Endothelial cell of umbilical vein (primary cell): ENCODE measurements around the gene CNTNAP1. TPM values are rescaled to one million over a fixed set of nuclear protein-coding genes. Genes with fewer than 3 reads are reported as not detected.

Experiments used
- BruUV-seq: library from RNA; stranded (reverse); fragments of 400-500 nt; replicated peaks from 2 replicates; lab custom pipeline; 2021; lab: Mats Ljungman, UMichigan
- CTCF ChIA-PET: fragments of 300-600, 350-600 bp; sonication (Branson Sonifier 250); formaldehyde crosslinking; loops from one replicate; lab custom pipeline; 2021; ENCODE audit warnings: antibody characterized with exemption, inconsistent platforms; lab: Charles Lee
- POLR2A ChIA-PET: fragments of 300-600, 350-600 bp; sonication (Branson Sonifier 250); formaldehyde crosslinking; loops from one replicate; lab custom pipeline; 2021; ENCODE audit warnings: antibody characterized with exemption, inconsistent platforms; lab: Charles Lee
- DNase-seq: peaks from one replicate; pipeline ENCODE4 v3.0.0-alpha.2; 2011; ENCODE audit warnings: low read depth, low spot score
- FAIRE-seq: peaks from 2 replicates; lab custom pipeline; 2011; peaks lifted over from hg19 to GRCh38; lab: Jason Lieb, UNC
- H2AFZ ChIP-seq: 2 replicates; pipeline ENCODE4 v1.6.0; 2012; ENCODE audit warnings: low read depth, low read length, control low read depth, inconsistent platforms
- H3K27ac ChIP-seq: 2 replicates; pipeline ENCODE4 v1.5.1; 2011; ENCODE audit warnings: low read depth, mild to moderate bottlenecking, control low read depth, low read length, moderate library complexity; ENCODE audit not compliant: insufficient read depth
- H3K27me3 ChIP-seq, 2 experiments: 2 replicates each; pipeline versions ENCODE4 v1.6.0 to v1.6.1; 2011; ENCODE audit warnings: low read length in 2 of 2, mixed read lengths in 1 of 2; ENCODE audit not compliant: control insufficient read depth in 2 of 2, insufficient read depth in 2 of 2
- H3K36me3 ChIP-seq, 2 experiments: 2 replicates in 1 of 2; 3 replicates in 1 of 2; pipeline ENCODE4 v1.5.1; 2011; ENCODE audit warnings: low read length in 2 of 2, mild to moderate bottlenecking in 1 of 2, moderate library complexity in 1 of 2; ENCODE audit not compliant: control insufficient read depth in 2 of 2, insufficient read depth in 2 of 2; ENCODE audit errors: extremely low read depth in 1 of 2
- H3K4me1 ChIP-seq: 3 replicates; pipeline ENCODE4 v1.5.1; 2011; ENCODE audit warnings: mild to moderate bottlenecking, low read length; ENCODE audit not compliant: control insufficient read depth, insufficient read depth; ENCODE audit errors: extremely low read depth
- H3K4me2 ChIP-seq: 2 replicates; pipeline ENCODE4 v1.6.1; 2011; ENCODE audit warnings: low read length, control low read depth, mixed read lengths; ENCODE audit not compliant: insufficient read depth
- H3K4me3 ChIP-seq, 3 experiments: fragments of 200-600 bp in 1 of 3; sonication (generic), shearing (Covaris generic) in 1 of 3; replicated peaks in 1 of 3; 2 replicates each; pipeline ENCODE4 v1.5.1; 2011 to 2016; ENCODE audit warnings: control low read depth in 3 of 3, low read length in 3 of 3, mild to moderate bottlenecking in 2 of 3, inconsistent platforms in 1 of 3, low read depth in 1 of 3, moderate library complexity in 1 of 3; ENCODE audit not compliant: insufficient read depth in 1 of 3
- H3K79me2 ChIP-seq: 2 replicates; pipeline ENCODE4 v1.6.0; 2012; ENCODE audit warnings: low read length, inconsistent platforms; ENCODE audit not compliant: control insufficient read depth, insufficient read depth
- H3K9ac ChIP-seq: replicated peaks from 2 replicates; pipeline ENCODE3; 2011; ENCODE audit warnings: low read length, control low read depth; ENCODE audit not compliant: insufficient read depth; ENCODE audit errors: extremely low read depth
- H3K9me1 ChIP-seq: replicated peaks from 3 replicates; pipeline ENCODE4 v1.6.0; 2011; ENCODE audit warnings: mild to moderate bottlenecking, low read length; ENCODE audit not compliant: control insufficient read depth, insufficient read depth; ENCODE audit errors: extremely low read depth
- H3K9me3 ChIP-seq: replicated peaks from 2 replicates; pipeline ENCODE4 v1.5.1; 2012; ENCODE audit warnings: low read length, inconsistent platforms; ENCODE audit not compliant: control insufficient read depth, insufficient read depth
- H4K20me1 ChIP-seq: replicated peaks from 2 replicates; pipeline ENCODE3; 2011; ENCODE audit warnings: mild to moderate bottlenecking, low read length; ENCODE audit not compliant: control insufficient read depth, insufficient read depth; ENCODE audit errors: extremely low read depth
- EZH2 ChIP-seq: IDR thresholded peaks from 2 replicates; pipeline ENCODE4 v1.6.1; 2012; ENCODE audit warnings: borderline replicate concordance, low read depth, mild to moderate bottlenecking, moderate library complexity, low read length, inconsistent platforms; ENCODE audit not compliant: severe bottlenecking
- FOS ChIP-seq: IDR thresholded peaks from 2 replicates; pipeline ENCODE4 v1.6.1; 2011; ENCODE audit warnings: mild to moderate bottlenecking, low read length, moderate library complexity, borderline replicate concordance; ENCODE audit not compliant: insufficient read depth
- GATA2 ChIP-seq: IDR thresholded peaks from 2 replicates; pipeline ENCODE4 v1.7.0; 2011; ENCODE audit warnings: low read depth, mild to moderate bottlenecking, moderate library complexity, mixed read lengths, low read length; ENCODE audit not compliant: insufficient read length, insufficient read depth
- JUN ChIP-seq: IDR thresholded peaks from 2 replicates; pipeline ENCODE4 v1.6.1; 2011; ENCODE audit warnings: borderline replicate concordance, low read depth; ENCODE audit not compliant: insufficient read length, insufficient read depth
- MYC ChIP-seq: IDR thresholded peaks from one replicate; pipeline ENCODE4 v1.6.1; 2011; ENCODE audit warnings: mild to moderate bottlenecking, low read depth, low read length
- POLR2A ChIP-seq: IDR thresholded peaks from 2 replicates; pipeline ENCODE4 v1.6.1; 2012; ENCODE audit warnings: low read depth, mild to moderate bottlenecking, control low read depth, low read length
- POLR2AphosphoS5 ChIP-seq: IDR thresholded peaks from 2 replicates; pipeline ENCODE4 v1.6.1; 2012; ENCODE audit warnings: low read depth, mild to moderate bottlenecking, control low read depth, low read length, moderate library complexity; ENCODE audit not compliant: insufficient read depth
- dilution Hi-C: fragments of 300-500 bp; cut with MboI; formaldehyde crosslinking; loops from one replicate; pipeline ENCODE4 v1.15.0; 2019; ENCODE audit warnings: low sequenced_read_pairs; ENCODE audit not compliant: extremely low pct_ligation_motif_present
- intact Hi-C: fragments of 100-400 bp; cut with micrococcal nuclease; formaldehyde crosslinking; loops from one replicate; pipeline ENCODE4 v1.10.0; 2022
- polyA plus RNA-seq, 4 experiments: library from polyadenylated mRNA; depleted of rRNA in 3 of 4; stranded (reverse) in 3 of 4; unstranded in 1 of 4; fragments of >200 nt; gene quantifications; 2 replicates each; pipeline versions ENCODE4 v1.2.1 to v1.2.3, GENCODE V29; 2011 to 2012; ENCODE audit warnings: missing spikeins in 1 of 4
- total RNA-seq: library from RNA; stranded (reverse); gene quantifications from 2 replicates; pipeline ENCODE4 v1.2.3, GENCODE V29; 2021
- TF ChIP-seq, protein P1 (sequence below), 2 donors: IDR thresholded peaks; 1 replicate in 1 of 2; 2 replicates in 1 of 2; pipeline ENCODE4 v1.5.1; 2011; ENCODE audit warnings: low read length in 2 of 2, mild to moderate bottlenecking in 2 of 2, moderate library complexity in 2 of 2, control low read depth in 1 of 2, inconsistent platforms in 1 of 2, low read depth in 1 of 2; ENCODE audit not compliant: insufficient read depth in 1 of 2; ENCODE audit errors: extremely low read depth in 1 of 2
- TF ChIP-seq, protein P2 (sequence below): IDR thresholded peaks from 2 replicates; pipeline ENCODE4 v1.6.1; 2011; ENCODE audit not compliant: insufficient read depth, insufficient read length

CNTNAP1 gene
- total and polyA plus RNA-seq, 2 donors (not counting 3 experiments of a cell fraction or from before 2014, with no cell fraction given): 26.3 to 44.8 TPM

DNA sequence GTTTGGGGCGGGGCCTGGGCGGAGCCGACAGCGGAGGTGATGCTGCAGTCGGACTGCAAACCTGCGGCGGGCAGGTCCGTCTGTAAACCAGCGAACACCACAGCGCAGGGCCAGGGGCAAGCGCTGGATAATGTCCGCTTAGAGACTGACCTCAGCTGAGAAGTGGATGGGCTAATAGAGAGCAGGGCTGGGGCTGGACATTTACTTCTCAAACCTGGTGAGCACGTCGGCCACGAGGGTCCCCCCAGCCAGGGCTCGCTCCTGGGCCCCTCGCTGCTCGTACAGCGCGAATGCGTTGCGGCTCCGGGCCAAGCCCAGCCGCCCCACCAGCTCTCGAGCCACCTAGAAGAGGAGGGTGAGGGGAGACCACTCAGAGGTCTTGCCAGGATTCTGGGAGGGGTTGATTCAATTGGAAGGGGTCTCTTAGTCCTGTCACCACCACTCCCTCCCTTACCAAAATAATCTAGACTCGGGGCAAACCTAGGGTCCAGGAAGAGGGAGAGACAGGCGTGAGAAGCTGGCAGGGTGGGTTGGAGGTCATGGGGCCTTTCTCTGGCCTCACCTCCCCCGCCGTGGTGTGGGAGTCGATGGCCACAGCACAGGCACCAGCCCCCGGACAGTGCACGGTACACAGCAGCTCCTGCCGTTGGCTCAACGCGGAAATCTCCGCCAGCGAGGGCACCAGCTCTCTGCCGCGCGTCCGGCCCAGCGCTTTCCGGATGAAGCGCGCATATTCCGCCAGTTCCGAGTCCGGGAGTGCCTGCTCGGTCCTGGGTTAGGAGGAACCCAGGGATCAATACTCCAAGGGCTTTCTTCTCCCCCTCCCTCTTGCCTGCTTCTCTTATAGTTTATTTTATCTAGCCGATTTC, 11.3 kb upstream of the CNTNAP1 start:
- Histone ChIP-seq H3K9me1 (no peaks in the 10 kb centered on the region), H2AFZ (no peak overlapping the region), H3K27ac (no peak overlapping the region), H3K4me3 (no peak overlapping the region), H4K20me1 (no peaks in the 10 kb centered on the region), H3K27me3 (no peaks in the 10 kb centered on the region), H3K9me3 (no peaks in the 10 kb centered on the region), H3K4me1 (peaks cover 17% of the 10 kb centered on the region), H3K9ac (no peak overlapping the region), H3K36me3 (peaks cover 11 to 24% of the 10 kb centered on the region in 2 experiments), H3K79me2 (no peaks in the 10 kb centered on the region), H3K4me2 (no peak overlapping the region)
- ChIA-PET CTCF (interaction anchor here (0.6 to 1.5 kb wide), 3 partner anchors 63 to 93 kb away, joined by 3 to 7 read pairs (median 3); partner anchors contain the start of gene PSMC3IP), POLR2A (no interaction called here)
- intact Hi-C loops (no loop called here), dilution Hi-C loops (no loop called here)
- DNase-seq (no peak), FAIRE-seq (no peak)
- BruUV-seq: no TSS peak
- TF ChIP-seq POLR2AphosphoS5 (no peak), EZH2 (no peak), MYC (no peak), JUN (no peak), POLR2A (no peak), GATA2 (no peak), FOS (no peak)
- TF ChIP-seq, protein P1, sequence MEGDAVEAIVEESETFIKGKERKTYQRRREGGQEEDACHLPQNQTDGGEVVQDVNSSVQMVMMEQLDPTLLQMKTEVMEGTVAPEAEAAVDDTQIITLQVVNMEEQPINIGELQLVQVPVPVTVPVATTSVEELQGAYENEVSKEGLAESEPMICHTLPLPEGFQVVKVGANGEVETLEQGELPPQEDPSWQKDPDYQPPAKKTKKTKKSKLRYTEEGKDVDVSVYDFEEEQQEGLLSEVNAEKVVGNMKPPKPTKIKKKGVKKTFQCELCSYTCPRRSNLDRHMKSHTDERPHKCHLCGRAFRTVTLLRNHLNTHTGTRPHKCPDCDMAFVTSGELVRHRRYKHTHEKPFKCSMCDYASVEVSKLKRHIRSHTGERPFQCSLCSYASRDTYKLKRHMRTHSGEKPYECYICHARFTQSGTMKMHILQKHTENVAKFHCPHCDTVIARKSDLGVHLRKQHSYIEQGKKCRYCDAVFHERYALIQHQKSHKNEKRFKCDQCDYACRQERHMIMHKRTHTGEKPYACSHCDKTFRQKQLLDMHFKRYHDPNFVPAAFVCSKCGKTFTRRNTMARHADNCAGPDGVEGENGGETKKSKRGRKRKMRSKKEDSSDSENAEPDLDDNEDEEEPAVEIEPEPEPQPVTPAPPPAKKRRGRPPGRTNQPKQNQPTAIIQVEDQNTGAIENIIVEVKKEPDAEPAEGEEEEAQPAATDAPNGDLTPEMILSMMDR (IDR thresholded peaks at IDR 0.05; ENCODE audit: extremely low read depth in 1 of 2, insufficient read depth in 1 of 2, low read depth in 1 of 2, low read length in 2 of 2): no peak
- TF ChIP-seq, protein P2, sequence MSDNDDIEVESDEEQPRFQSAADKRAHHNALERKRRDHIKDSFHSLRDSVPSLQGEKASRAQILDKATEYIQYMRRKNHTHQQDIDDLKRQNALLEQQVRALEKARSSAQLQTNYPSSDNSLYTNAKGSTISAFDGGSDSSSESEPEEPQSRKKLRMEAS: no peak
